ENCODE measurements around the gene PHYHD1.

Gene PHYHD1

DNA sequence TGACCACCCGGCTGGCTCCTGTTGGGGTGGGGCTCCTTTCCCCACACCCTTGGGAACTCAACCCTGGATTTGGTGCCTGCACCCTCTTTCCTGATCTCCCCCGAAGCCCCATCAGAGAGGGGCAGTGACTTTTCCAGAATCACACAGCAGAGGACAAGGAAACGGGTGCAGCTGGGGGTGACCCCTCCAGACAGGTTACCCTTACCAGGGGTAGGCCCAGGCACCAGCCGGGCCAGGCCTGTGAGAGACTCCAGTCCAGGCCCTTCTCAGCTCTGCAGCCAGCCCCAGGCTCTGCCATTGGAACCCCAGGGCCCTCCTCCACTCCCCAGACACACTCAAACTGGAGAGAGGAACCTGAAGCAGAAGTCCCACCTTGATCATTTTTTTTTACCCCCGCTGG, 19.0 kb upstream of the PHYHD1 start:
- no peak for DNase-seq

GRCh38 chr9:128902351-128903078, 18.3 kb upstream of the PHYHD1 start:
- DNase-seq, result peak; percentile 90

DNA sequence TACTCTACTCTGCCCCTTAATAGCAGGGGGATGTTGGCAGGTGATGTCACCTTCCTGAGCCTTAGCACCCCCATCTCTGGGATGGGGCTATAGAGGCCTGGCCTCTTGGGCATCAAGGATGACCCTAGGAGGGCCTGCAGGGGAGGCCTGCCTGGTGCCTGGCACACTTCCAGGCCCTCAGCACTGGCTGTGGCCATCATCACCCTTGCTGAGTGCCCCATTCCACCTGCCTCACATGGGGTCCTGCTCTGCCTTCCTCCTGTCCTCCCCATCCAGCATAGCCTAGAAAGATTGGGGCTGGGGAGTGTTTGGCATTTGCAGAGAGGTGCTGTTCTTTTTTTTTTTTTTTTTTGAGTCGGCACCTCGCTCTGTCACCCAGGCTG, 17.7 kb upstream of the PHYHD1 start:
- no peak for DNase-seq

GRCh38 chr9:128903871-128904620, 16.7 kb upstream of the PHYHD1 start:
- DNase-seq, result peak; percentile 47

GRCh38 chr9:128905964-128906363, 14.8 kb upstream of the PHYHD1 start:
- DNase-seq, result no peak

DNA sequence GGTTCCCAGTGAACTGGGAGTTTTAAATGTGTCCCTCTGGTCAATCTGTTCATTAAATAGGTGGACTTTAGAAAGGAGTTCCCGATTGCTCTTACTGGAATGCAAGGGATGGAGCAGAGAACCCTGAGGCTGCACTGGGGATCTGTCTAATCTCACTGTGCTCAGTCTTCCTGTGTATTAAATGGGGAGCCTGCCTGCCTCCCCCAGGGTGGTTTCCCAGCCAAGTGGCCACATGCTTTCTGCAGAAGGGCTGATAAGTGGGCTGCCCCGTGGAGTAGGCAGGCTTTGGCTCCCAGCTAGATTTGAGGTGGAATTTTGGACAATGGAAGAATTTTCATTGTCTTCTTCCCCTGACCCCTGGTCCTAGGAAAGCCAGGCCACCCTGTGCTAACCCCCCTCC, 14.0 kb upstream of the PHYHD1 start:
- DNase-seq, result no peak

DNA sequence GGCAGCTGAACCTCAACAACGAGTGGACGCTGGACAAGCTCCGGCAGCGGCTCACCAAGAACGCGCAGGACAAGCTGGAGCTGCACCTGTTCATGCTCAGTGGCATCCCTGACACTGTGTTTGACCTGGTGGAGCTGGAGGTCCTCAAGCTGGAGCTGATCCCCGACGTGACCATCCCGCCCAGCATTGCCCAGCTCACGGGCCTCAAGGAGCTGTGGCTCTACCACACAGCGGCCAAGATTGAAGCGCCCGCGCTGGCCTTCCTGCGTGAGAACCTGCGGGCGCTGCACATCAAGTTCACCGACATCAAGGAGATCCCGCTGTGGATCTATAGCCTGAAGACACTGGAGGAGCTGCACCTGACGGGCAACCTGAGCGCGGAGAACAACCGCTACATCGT, 12.4 kb upstream of the PHYHD1 start:
- no peak for DNase-seq

GRCh38 chr9:128909859-128910258, 10.9 kb upstream of the PHYHD1 start:
- no peak for DNase-seq

GRCh38 chr9:128910906-128911305, 9.9 kb upstream of the PHYHD1 start:
- DNase-seq, result no peak

DNA sequence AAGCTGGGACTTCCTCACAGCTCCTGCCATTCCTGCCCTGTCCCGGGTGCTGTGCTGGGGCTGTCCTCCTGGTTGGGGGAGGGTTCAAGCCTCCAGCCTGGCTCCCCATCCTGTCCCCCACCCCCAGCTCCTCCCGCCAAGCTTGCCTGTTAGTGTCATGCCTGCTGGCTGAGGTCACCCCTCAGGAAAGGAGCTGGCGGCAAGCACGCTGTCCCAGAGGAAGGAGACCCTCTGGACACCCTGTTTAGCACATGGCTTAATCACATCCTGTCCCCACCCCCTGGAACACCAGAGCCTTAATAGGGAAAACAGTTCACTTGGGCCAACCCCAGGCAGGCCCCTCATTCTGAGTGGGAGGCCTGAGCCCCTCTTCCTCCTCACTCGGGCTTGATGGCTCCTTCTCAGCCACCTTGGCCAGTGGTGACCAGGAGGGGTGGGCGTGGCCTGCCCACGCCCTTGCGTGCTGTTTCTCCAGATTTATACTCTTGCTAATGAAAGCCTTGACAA, 9.2 kb upstream of the PHYHD1 start:
- DNase-seq, result no peak

DNA sequence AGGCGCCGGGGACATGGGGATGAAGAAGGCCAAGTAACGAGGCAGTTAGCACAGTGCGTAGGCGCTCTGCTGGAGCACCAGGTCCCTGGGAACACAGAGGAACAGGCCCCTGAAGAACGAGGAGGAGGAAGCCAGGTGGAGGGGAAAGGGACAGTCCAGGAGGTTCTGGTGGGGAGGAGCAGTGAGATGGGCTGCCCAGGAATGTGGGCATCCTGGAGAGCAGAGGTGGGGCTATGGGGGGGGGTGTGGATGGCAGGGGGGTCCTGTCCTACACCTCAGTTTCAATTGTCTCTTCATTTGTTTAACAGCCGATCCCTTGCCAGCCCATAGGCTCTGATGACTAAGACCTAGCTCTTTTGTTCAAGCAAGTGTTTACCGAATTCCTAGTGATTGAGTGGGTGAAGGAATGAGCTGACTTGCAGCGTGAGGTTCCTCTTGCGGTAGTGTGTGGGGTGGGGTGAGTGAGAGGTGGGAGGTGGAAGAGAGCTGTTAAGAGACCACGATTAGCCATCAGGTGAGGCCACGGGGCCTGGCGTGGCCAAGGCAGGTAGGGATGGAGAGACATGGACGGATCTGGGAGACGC, 8.4 kb upstream of the PHYHD1 start:
- DNase-seq, result peak; percentile 50

DNA sequence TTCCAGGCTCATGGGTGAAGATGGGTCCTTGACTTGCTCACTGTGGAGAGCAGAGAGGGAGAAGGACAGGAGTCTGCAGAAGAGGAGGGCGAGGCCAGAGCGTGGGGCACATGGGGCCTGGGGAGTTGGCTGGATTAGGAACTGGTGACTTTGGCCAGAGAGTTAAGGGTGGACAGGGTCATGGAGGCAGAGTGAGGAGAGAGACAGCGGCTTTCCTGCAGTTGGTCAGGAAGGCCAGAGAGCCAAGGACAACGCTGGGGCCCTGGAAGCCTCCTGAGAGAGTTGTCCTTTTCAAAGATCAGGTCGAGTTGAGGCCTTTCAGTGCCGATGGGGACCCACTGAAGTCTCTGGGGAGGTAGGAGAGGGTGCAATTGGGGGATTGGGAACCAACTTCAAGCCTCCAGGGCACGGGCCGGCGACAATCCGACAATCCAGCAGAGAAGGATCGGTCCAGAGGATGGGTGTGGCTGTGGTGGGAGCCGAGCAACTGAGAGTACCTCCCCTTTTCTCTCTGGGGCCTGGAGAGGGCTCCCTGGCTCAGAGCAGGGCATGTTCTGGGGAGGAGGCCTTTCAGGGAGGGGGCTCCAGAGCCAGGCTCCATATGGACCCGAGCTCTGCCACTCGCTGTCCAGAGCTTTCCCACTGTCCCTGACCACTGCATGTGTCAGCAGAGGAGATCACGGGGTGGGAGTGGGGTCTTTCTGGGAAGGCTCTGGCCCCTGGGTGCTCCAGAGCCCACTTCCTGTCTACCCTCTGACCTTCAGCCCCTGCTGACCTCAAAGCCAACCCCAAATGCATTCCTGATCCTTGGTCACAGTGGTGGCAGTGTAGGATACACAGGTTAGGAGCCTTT, 7.5 kb upstream of the PHYHD1 start:
- no peak for DNase-seq

DNA sequence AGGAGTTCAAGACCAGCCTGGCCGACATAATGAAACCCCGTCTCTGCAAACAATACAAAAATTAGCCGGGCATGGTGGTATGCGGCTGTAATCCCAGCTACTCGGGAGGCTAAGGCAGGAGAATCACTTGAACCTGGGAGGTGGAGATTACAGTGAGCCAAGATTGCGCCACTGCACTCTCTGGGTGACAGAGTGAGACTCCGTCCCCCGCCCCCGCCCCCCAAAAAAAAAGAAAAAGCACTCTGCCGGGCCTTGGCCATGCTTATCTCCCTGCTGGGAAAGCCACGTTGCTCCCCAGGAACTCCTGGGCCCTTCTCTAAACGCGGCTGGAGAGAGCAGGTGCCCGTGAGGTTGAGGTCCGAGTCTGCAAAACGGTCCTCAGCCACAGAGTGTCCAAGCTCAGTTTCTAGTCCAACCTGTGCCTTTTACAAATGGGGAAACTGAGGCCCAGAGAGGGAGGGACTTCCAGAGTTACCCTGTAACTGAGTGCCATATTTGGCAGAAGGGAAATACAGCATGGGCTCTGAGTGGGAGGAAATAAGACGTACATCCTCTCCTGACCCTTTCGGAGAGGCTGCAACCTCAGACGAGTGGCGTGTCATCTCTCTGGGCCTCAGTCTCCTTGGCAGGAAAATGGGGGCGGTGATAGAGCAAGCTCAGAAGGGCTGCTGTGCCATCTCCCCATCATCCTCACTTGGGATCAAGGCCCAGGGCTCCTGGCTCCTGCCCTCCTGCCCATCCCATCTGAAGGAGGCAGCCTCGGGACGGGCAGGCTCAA, 6.6 kb upstream of the PHYHD1 start:
- DNase-seq, result peak; percentile 32

DNA sequence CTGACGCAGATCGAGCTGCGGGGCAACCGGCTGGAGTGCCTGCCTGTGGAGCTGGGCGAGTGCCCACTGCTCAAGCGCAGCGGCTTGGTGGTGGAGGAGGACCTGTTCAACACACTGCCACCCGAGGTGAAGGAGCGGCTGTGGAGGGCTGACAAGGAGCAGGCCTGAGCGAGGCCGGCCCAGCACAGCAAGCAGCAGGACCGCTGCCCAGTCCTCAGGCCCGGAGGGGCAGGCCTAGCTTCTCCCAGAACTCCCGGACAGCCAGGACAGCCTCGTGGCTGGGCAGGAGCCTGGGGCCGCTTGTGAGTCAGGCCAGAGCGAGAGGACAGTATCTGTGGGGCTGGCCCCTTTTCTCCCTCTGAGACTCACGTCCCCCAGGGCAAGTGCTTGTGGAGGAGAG, 4.6 kb upstream of the PHYHD1 start:
- no peak for DNase-seq

DNA sequence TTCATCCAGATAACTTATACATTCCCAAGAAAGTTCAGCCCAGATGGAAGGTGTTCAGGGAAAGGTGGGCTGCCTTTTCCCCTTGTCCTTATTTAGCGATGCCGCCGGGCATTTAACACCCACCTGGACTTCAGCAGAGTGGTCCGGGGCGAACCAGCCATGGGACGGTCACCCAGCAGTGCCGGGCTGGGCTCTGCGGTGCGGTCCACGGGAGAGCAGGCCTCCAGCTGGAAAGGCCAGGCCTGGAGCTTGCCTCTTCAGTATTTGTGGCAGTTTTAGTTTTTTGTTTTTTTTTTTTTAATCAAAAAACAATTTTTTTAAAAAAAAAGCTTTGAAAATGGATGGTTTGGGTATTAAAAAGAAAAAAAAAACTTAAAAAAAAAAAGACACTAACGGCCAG, 4.0 kb upstream of the PHYHD1 start:
- DNase-seq, result no peak

GRCh38 chr9:128917151-128917849, 3.5 kb upstream of the PHYHD1 start:
- no peak for DNase-seq

DNA sequence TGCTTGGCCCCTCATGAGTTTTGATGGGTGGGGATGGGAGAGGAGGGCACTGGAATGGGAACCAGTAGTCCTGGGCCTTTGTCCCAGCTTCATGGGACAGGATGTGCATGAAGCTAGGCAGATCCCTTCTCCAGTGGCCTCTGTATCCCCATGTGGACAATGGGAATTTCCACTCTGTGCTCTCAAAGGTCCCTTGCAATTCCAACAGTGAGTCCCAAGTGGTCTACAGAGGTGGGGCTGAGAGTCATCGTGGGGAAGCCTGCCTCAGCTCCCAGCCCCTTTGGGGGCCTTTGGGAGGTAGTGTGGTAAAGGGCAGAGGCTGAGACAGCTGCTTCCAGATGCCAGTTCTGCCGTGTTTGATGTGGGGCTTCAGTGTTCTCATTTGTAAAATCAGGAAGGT, 1.9 kb upstream of the PHYHD1 start:
- no peak for DNase-seq

DNA sequence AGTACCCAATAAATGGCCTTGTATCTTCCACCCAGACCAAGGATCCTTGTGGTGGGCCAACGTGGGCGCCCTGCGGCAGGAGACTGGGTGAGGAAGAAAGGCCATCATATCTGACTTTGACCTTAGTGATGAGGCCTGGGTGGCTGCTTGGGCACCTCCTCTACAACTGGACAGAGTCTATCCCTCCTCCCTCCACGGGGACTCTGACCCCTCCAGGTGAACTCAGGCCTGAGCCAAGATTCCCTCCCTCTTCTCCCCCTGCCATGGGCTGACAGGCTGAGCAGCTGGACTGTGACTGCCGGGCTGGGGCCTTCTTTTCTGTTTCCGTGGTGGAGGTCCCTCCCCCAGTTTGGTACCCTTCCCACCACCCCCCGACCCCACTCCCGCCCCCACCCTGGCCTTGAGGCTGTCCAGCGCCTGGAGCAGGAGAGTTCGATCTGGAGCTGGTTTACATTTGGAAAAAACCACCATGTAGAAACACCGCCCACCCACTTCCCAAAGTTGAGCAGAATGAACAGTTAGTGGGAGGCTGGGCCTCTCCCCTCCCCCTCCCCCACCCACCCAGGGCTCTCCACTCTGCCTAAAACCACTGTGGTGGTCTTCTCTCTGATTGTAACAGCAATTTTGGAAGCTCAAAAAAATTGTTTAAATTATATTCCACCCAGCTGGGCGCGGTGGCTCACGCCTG, 1.2 kb upstream of the PHYHD1 start:
- no peak for DNase-seq

- DNase-seq, result no peak
Observed at GRCh38 chr9:128921881-128922763, 1.3 kb downstream of the PHYHD1 start.

DNA sequence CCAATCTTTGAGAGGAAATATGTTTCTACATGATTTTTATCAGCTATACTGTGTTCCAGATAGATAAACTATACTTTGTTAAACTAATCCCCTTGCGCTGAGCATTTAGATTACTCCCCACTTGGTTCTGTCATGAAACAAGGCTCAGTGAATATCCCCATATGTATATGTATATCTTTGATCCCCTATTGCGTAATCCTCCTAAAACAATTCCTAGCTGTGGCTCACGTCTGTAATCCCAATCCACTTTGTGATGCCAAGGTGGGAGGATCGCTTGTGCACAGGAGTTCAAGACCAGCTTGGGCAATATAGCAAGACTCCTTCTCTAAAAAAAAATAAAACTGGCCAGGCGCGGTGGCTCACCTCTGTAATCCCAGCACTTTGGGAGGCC, 2.7 kb downstream of the PHYHD1 start:
- no peak for DNase-seq
